ENCODE data around the gene C12orf50.

- TF ChIP-seq, protein P1, sequence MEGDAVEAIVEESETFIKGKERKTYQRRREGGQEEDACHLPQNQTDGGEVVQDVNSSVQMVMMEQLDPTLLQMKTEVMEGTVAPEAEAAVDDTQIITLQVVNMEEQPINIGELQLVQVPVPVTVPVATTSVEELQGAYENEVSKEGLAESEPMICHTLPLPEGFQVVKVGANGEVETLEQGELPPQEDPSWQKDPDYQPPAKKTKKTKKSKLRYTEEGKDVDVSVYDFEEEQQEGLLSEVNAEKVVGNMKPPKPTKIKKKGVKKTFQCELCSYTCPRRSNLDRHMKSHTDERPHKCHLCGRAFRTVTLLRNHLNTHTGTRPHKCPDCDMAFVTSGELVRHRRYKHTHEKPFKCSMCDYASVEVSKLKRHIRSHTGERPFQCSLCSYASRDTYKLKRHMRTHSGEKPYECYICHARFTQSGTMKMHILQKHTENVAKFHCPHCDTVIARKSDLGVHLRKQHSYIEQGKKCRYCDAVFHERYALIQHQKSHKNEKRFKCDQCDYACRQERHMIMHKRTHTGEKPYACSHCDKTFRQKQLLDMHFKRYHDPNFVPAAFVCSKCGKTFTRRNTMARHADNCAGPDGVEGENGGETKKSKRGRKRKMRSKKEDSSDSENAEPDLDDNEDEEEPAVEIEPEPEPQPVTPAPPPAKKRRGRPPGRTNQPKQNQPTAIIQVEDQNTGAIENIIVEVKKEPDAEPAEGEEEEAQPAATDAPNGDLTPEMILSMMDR (IDR thresholded peaks at IDR 0.05) = no peak
- no peak for TF ChIP-seq EZH2 (IDR thresholded peaks at IDR 0.05; ENCODE audit: borderline replicate concordance, insufficient read depth, low read depth, low read length, poor library complexity, severe bottlenecking)
Measured at GRCh38 chr12:87953256-87953860, 75.8 kb downstream of the C12orf50 start.

All from B cell (primary cell).